ENCODE data around the gene ENPEP.
"Not testable (repeated sequence)": the region's sequence is repeated elsewhere in the genome, so short reads cannot be mapped to it uniquely, and the experiment has no call there.

The ENPEP gene

DNA sequence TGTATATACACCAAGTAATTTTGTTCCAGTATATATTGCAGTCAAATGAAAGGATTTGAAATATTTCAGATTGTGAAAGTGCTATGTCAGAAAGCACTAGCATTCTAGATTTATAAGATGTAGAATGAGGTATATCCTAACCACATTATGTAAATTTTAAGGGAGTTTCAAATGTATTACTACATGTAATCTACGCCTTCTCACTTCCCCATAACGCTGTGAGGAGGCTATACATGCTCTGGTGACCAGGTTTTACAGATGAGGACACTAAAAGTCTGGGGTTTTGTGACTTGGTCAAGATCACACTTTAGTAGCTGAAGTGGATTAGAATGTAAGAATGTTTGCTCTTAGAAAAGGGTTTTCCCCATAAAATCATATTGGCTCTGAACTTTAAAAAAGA, 8.1 kb downstream of the ENPEP start:
- no peak for DNase-seq (ENCODE audit: low read depth in 2 of 2)

DNA sequence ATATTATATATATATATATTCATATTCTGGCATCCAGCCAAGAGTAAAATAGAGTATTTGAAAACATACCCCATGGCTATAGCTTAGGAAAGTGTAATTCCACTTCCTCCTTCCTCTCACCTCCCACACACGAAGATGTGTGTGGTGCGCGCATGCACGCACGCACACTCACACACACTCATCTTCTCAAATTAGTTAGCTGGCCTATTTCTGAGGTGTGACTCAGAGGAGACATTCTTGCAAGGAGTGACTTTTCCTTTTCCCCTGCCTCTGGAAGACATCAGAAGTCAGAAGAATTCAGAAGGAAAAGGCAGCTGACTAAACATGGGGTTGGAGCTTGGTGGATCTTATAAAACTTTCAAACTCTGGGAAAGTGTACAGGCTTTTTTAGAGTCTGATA, 8.8 kb downstream of the ENPEP start:
- no peak for DNase-seq (ENCODE audit: low read depth in 2 of 2)

DNA sequence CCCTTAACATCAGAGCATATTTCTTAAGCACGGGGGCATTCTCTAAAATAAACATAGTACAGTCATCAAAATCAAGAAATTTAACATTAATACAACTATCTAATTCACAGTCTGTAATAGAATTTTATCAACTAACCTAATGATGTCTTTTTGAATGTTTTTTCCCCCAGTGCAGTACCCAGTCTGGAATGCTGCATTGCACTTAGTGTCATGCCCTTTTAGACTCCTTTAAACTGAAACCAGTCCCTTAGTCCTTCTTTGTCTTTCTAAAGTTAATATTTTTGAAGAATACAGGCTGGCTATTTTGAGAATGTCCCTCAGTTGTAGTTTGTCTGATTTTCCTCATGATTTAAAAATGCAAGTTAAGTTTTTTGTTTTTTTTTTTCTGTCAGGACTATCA, 9.5 kb downstream of the ENPEP start:
- no peak for DNase-seq (ENCODE audit: low read depth in 2 of 2)

DNA sequence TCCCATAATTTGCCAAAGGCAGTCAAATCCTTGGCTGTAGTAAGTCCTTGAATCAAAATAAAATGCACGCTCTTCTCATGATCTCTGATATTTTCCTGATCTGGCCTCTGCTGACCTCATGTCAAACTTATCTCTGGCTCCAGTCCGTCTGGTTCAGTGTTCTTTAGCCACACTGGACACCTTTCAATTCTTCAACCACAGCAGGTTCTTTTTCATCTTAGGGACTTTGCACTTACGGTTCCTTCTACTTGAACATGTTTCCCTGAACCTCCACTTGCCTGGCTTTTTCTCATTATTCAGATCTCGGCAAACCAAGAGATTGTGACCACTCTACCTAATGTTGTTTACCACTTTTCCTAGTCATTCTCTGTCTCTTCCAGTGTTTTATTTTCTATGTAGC, 10.3 kb downstream of the ENPEP start:
- DNase-seq (ENCODE audit: low read depth in 2 of 2): no peak

DNA sequence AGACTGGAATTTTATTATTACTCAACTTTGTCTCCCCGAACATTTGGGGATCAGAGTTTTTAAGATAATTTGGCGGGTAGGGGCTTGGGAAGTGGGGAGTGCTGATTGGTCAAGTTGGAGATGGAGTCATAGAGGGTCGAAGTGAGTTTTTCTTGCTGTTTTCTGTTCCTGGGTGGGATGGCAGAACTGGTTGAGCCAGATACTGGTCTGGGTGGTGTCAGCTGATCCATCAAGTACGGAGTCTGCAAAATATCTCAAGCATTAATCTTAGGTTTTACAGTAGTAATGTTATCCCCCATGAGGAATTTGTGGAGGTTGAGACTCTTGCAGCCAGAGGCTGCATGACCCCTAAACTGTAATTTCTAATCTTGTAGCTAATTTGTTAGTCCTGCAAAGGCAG, 10.9 kb downstream of the ENPEP start:
- DNase-seq (ENCODE audit: low read depth in 2 of 2): not testable (repeated sequence)

DNA sequence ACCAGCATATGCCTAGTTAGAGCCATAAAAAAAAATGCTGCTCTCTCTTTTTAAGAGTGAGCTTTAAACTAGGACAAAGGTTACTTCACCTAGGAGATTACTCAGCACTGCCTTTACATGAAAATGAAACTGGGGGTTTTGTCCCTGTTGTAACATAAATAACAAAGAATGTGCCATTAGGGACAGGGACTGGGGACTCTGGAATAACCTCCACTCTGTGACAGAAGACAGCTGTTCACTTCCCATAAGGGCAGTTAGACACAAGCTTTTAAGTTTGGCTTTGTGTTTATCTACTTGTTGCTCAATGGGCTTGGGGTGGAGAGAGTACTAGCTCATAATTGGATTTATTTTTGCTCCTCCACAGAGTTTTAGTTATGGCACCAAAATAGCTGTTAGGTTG, 11.9 kb downstream of the ENPEP start:
- no peak for DNase-seq (ENCODE audit: low read depth in 2 of 2)

GRCh38 chr4:110489901-110490508, 14.1 kb downstream of the ENPEP start:
- no peak for DNase-seq (ENCODE audit: low read depth in 2 of 2)

DNA sequence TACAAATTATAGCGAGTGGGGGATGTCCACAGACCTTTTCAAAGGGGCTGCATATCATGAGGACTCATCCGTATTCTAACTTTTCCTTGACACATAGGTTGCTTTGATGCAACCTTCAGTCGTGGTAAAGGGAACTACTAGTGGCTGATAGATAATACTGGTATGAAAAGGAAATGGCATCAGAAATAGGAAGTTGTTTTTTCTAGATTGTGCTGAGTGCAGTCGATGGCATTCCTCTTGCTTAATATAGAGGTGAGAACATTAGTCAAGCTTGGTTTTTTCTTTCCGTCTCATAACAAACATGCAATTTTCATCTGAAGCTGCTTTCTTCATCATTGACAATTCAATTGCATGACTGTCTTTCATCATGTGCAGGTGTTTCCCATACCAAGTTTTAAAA, 16.6 kb downstream of the ENPEP start:
- DNase-seq (ENCODE audit: low read depth in 2 of 2): no peak

- no peak for DNase-seq (ENCODE audit: low read depth in 2 of 2)
Measured at GRCh38 chr4:110493520-110493919, 17.6 kb downstream of the ENPEP start.

GRCh38 chr4:110498420-110498819, 22.5 kb downstream of the ENPEP start:
- DNase-seq (ENCODE audit: low read depth in 2 of 2): no peak

GRCh38 chr4:110499126-110499525, 23.2 kb downstream of the ENPEP start:
- no peak for DNase-seq (ENCODE audit: low read depth in 2 of 2)

- DNase-seq (ENCODE audit: low read depth in 2 of 2): no peak
Measured at GRCh38 chr4:110501826-110502225, 25.9 kb downstream of the ENPEP start.

DNA sequence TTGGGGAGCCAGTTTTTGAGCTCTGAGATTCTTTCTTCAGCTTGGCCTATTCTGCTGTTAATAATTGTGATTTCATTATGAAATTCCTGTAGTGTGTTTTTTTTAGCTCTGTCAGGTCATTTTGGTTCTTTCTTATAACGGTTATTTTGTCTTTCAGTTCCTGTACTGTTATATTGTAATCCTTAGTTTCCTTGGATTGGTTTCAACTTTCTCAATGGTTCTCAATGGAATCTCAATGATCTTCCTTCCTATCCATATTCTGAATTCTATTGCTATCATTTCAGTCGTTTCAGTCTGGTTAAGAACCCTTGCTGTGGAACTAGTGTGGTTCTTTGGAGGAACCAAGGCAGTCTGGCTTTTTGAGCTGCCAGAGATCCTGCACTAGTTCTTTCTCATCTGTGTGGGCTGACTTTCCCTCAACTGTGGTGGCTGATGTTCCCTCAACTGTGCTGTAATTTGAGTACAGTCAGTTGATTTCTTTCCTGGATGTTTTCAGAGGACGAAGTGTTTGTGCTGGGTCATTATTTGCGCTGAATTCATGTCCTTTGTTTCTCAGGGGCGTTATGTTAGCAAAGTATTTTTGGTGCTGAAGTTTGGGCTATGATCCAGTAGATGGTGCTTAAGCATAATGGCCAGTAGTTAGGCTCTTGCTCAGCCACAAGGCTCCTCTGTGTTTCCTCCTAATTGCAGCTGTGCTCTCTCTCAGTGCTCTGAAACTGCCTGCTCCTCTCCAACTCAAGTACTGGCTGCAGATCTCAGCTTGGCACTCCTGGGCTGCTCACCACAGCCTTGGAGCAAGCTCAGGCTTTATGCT, 27.5 kb downstream of the ENPEP start:
- no peak for DNase-seq (ENCODE audit: low read depth in 2 of 2)

DNA sequence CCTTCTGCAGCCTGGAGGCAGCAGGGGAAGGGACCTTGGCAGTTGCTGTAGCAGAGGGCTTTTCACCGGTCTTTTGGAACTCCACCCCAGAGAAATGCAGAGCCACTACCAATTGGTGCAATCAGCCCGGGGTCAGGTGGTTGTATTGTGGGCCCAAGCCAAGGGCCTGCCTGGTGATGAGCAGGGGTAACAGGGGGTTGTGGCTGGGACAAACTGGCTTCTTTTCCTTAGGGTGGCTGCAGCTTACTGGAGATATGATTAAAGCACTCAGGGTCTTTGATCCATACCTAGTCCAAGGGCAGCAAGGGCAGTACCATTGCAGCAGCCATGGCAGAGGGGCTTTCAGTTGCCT, 28.1 kb downstream of the ENPEP start:
- DNase-seq (ENCODE audit: low read depth in 2 of 2): no peak

- no peak for DNase-seq (ENCODE audit: low read depth in 2 of 2)
Measured at GRCh38 chr4:110505440-110505839, 29.5 kb downstream of the ENPEP start.

DNA sequence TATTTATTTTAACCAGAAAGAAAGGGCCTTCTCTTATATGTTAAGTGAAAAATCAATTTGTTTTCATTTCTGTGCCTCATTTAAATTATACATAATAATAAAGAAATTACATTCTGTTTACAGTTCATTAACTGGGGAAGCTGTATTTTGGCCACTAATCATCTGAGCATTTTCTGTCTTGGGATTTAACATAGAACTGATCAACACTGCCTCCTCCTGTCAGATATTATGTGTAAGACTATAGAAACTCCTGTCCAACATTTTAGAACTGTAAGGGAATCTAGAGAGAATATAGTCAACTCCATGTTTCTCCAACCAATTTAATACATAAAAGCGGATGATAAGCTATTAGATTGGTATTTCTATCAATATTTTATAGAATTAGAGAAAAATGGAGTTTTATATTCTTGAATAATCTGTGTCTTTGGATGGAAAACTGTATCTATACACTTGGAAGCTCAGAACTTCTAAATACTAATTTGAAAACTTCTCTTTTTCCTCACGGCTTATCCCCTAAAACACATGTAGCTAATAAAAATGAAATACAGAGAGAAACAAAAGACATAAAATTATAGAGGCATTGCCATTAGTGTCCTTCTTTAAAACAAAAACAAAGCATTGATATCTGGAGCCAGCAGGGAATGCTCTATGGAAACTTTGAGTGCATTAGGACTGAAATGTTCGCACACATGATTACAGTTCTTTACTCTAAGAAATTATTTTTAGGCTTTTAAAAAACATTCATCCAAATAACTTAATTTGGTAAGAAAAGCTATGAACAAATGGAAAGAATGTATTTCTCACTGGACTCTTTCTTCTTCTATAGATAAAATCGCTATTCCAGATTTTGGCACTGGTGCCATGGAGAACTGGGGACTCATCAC, 33.1 kb downstream of the ENPEP start:
- no peak for DNase-seq (ENCODE audit: low read depth in 2 of 2)

- no peak for DNase-seq (ENCODE audit: low read depth in 2 of 2)
Measured at GRCh38 chr4:110510277-110510676, 34.3 kb downstream of the ENPEP start.

GRCh38 chr4:110510955-110511544, 35.1 kb downstream of the ENPEP start:
- no peak for DNase-seq (ENCODE audit: low read depth in 2 of 2)

GRCh38 chr4:110512901-110513300, 36.9 kb downstream of the ENPEP start:
- DNase-seq (ENCODE audit: low read depth in 2 of 2): no peak

DNA sequence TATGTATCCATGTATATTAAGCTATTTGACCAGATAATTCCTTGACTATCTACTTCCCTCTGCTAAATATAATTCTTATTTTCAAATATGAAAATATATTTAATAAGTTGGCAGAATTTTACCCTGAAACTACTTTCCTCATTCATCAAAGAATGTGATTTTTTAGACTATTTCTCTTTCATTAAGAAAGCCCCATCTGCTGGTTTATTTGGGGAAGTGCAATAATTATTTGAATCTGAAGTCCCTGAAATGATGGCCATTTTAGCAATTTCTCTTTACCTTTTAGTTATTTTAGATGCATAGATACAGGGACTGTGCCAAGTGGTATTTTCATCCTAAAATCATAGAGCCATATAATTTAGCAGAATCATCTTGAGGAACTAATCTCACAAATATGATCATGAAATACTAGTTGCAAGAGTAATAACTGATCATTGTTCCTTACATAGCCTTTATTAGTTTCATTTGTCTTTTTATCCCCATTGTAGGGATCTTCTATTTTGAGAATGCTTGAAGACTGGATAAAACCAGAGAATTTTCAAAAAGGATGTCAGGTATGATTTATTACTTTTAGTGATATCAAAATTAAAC, 39.0 kb downstream of the ENPEP start:
- DNase-seq (ENCODE audit: low read depth in 2 of 2): no peak

DNA sequence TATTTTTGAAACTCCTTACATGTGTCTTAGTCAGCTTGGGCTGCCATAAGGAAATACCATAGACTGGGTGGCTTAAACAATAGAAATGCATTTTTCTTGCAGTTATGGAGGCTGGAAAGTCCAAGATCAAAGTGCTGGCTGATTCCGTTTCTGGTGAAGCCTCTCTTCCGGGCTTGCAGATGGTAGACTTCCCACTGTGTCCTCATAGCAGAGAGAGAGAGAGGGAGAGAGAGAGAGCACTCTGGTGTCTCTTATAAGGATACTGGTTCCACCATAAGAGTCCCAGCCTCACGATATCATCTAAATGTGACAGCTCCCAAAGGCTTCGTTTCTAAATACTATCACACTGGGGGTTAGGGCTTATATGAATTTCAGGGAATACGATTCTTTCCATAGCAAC, 39.7 kb downstream of the ENPEP start:
- no peak for DNase-seq (ENCODE audit: low read depth in 2 of 2)

Data from activated CD4-positive, alpha-beta T cell treated with anti-CD3 and anti-CD28 coated beads for 24 hours (primary cell).